GM19238 (cell line): ENCODE data around the gene RPN1.

ENCODE experiments used
- DNase-seq: peaks from one replicate; pipeline ENCODE4 v3.0.0; 2011; ENCODE audit warnings: low spot score; ENCODE audit not compliant: insufficient read length

Gene RPN1

GRCh38 chr3:128581566-128581965, 69.1 kb downstream of the RPN1 start:
- DNase-seq: no peak

- DNase-seq: no peak
These were observed 70.7 kb downstream of the RPN1 start for GRCh38 chr3:128579927-128580326.

GRCh38 chr3:128578346-128578745, 72.3 kb downstream of the RPN1 start:
- no peak for DNase-seq

- DNase-seq: no peak
These were observed 72.9 kb downstream of the RPN1 start for GRCh38 chr3:128577711-128578110.

GRCh38 chr3:128576290-128576689, 74.3 kb downstream of the RPN1 start:
- no peak for DNase-seq

GRCh38 chr3:128575777-128576176, 74.8 kb downstream of the RPN1 start:
- no peak for DNase-seq

GRCh38 chr3:128573707-128574162, 76.9 kb downstream of the RPN1 start:
- no peak for DNase-seq

- no peak for DNase-seq
These were observed 77.5 kb downstream of the RPN1 start for GRCh38 chr3:128573160-128573559.

GRCh38 chr3:128572644-128573105, 77.9 kb downstream of the RPN1 start:
- peak; percentile 27 for DNase-seq

GRCh38 chr3:128572013-128572412, 78.6 kb downstream of the RPN1 start:
- no peak for DNase-seq
